Pancreas (tissue), 10 donors: ENCODE results near the gene ZNF331. TPM values are rescaled to one million over a fixed set of nuclear protein-coding genes. Genes with fewer than 3 reads are reported as not detected.

Experiments
- ATAC-seq, 4 donors: fragments of 200-7000 bp; cut with Tn5 transposase; one replicate each; pipeline versions ENCODE4 v1.8.0 to v1.9.1; 2020; ENCODE audit warnings: mild to moderate bottlenecking in 4 of 4, moderate library complexity in 4 of 4
- DNase-seq, 6 donors: peaks; one replicate each; pipeline ENCODE4 v3.0.0-alpha.2; 2020
- FAIRE-seq: peaks from 2 replicates; lab custom pipeline; 2012; peaks lifted over from hg19 to GRCh38; lab: Jason Lieb, UNC
- H3K27ac ChIP-seq, 4 donors: fragments of 200-600 bp; sonication (generic); 1 replicate in 3 of 4; 2 replicates in 1 of 4; pipeline versions ENCODE4 v1.5.0 to v1.8.0; 2020
- H3K27me3 ChIP-seq, 4 donors: fragments of 200-600 bp; one replicate each; pipeline ENCODE4 v1.8.0; 2021
- H3K36me3 ChIP-seq, 3 donors: fragments of 200-600 bp; sonication (generic) in 1 of 3; one replicate each; pipeline versions ENCODE4 v1.5.0 to v1.8.0; 2020 to 2021
- H3K4me1 ChIP-seq, 3 donors: fragments of 200-600 bp; one replicate each; pipeline ENCODE4 v1.8.0; 2021
- H3K4me3 ChIP-seq, 4 donors: fragments of 200-600 bp; sonication (generic) in 2 of 4; one replicate each; pipeline versions ENCODE4 v1.5.0 to v1.8.0; 2020 to 2021
- H3K9me3 ChIP-seq, 4 donors: fragments of 200-600 bp; one replicate each; pipeline ENCODE4 v1.8.0; 2021
- WGBS, 2 donors: extraction: QIAGEN DNeasy Blood & Tissue Kit; methylation state at CpG; one replicate each; pipeline ENCODE4 v1.1.7; 2013; 5-methylcytosine and 5-hydroxymethylcytosine counted together
- intact Hi-C, 3 donors: fragments of 100-400 bp; cut with DNase I; formaldehyde crosslinking; loops; one replicate each; pipeline versions ENCODE4 v1.11.1 to v1.14.2; 2022
- polyA plus RNA-seq, 2 donors: library from polyadenylated mRNA; stranded (reverse); fragments of 200-250 nt; gene quantifications; one replicate each; pipeline ENCODE4 v1.2.3, GENCODE V29; 2013
- total RNA-seq, 6 donors: library from RNA; stranded (reverse); fragmentation: NEBNext Ultra II Directional in 4 of 6; extraction: Animal tissue kit (Norgen Biotek cat#: 25700) in 4 of 6; gene quantifications; one replicate each; pipeline versions ENCODE4 v1.2.1 to v1.2.4, GENCODE V29; 2021 to 2023
- TF ChIP-seq, protein P1 (sequence below), 4 donors: fragments of 200-600 bp; sonication (generic) in 3 of 4; IDR thresholded peaks; one replicate each; pipeline versions ENCODE4 v1.5.0 to v1.8.0; 2021; ENCODE audit warnings: antibody characterized with exemption in 4 of 4
- donor health status: healthy with polysubstance abuse.
- donor health status: DM: no; HTN: no; CAD: no; lungs with moderate emphysema.
- donor health status: DM: no; HTN: no; CAD: no.
- donor health status: control.
- donor health status: control.
- donor health status: Bipolar disorder and iron deficiency.
- donor health status: DM: yes; HTN: yes; CAD: no.
- donor health status: DM: no; HTN: no; CAD: no.
- donor health status: DM: no; HTN: no; CAD: no.
- donor health status: DM: yes; HTN: yes; CAD: no.

ZNF331 gene
- total and polyA plus RNA-seq, 8 donors, result 9.4 to 14.5 (median 11.7) TPM

DNA sequence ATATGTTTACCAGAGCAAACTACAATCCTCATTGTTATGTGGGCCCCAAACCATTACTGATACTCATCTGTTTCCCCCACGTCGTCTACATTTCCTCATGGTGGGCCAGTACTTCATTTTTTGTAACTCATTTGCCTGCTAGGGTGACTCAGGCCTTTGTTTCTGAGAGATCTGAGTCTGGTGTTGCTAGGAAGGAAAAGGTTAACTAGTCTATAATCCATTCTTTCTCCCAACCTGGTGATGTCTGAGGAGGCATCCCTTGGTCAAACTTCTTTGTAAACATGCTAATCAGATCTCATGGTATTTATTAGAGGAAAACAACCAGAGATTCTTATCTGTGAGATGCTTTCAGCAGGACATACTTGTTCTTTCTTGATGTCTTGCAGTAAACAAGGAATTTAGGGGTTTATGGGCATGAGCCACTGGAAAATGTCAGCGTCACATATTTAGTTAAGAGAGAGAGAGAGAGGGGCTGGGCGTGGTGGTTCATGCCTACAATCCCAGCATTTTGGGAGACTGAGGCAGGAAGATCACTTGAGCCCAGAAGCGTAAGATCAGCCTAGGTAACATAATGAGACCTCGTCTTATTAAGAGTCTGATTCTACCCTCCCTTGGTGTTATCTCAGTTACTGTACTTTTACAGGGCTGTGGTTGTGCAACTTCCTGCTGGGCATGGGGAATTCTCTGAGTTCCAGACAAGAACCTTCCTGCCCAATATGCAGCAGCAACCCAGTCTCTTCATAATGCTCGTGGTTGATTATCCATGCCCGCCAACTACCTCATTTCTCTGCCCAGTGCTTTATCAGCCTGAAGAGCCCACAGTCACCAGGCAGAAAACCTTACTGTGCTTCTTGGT lies 84.2 kb downstream of the ZNF331 start:
- no peaks in the 10 kb centered on the region for H3K36me3 ChIP-seq
- FAIRE-seq (no peak), DNase-seq (no peak), ATAC-seq (no peak)
- intact Hi-C loops, result no loop called here
- no peaks in the 10 kb centered on the region for H3K27me3 ChIP-seq
- TF ChIP-seq, protein P1, sequence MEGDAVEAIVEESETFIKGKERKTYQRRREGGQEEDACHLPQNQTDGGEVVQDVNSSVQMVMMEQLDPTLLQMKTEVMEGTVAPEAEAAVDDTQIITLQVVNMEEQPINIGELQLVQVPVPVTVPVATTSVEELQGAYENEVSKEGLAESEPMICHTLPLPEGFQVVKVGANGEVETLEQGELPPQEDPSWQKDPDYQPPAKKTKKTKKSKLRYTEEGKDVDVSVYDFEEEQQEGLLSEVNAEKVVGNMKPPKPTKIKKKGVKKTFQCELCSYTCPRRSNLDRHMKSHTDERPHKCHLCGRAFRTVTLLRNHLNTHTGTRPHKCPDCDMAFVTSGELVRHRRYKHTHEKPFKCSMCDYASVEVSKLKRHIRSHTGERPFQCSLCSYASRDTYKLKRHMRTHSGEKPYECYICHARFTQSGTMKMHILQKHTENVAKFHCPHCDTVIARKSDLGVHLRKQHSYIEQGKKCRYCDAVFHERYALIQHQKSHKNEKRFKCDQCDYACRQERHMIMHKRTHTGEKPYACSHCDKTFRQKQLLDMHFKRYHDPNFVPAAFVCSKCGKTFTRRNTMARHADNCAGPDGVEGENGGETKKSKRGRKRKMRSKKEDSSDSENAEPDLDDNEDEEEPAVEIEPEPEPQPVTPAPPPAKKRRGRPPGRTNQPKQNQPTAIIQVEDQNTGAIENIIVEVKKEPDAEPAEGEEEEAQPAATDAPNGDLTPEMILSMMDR (IDR thresholded peaks at IDR 0.05), result no peak
- no peaks in the 10 kb centered on the region for H3K4me1 ChIP-seq
- no peaks in the 10 kb centered on the region for H3K9me3 ChIP-seq
- 44 to 46% methylated on average over 8 of the region's 8 CpGs for WGBS, 2 donors
- H3K4me3 ChIP-seq, result no peak overlapping the region
- H3K27ac ChIP-seq, result no peak overlapping the region

DNA sequence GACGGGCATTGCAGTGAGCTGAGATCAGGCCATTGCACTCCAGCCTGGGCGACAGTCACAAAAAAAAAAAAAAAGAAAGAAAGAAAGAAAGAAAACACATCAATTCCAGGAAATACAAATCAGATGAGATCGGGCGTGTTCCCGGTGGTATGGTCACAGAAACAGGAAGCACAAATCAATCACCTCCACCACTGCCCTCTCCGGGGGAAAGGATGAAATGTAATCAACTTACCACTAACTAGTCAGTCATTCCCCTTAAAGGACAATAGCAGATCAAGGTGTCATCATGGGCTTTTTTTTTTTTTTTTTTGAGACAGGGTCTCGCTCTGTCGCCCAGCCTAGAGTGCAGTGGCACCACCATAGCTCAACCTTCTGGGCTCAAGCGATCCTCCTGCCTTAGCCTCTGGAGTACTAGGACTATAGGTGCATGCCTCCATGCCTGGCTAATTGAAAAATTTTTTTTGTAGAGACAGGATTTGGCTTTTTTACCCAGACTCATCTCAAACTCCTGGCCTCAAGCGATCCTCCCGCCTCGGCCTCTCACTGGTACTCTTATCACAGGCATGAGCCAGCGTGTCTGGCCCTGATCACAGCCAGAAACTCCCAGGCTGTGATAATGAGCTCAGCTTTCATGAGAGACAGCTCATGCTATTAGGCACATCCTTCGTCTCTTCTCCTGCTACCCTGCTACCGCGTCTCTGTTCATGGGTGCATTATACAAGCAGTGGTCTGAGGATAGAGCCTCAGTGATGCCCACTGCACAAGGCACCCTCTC lies 87.0 kb downstream of the ZNF331 start:
- no peaks in the 10 kb centered on the region for H3K9me3 ChIP-seq
- 62 to 73% methylated on average over 16 of the region's 16 CpGs for WGBS, 2 donors
- DNase-seq (no peak), FAIRE-seq (no peak), ATAC-seq (no peak)
- no peaks in the 10 kb centered on the region for H3K27me3 ChIP-seq
- no peaks in the 10 kb centered on the region for H3K4me1 ChIP-seq
- intact Hi-C loops, result no loop called here
- no peak overlapping the region for H3K4me3 ChIP-seq
- TF ChIP-seq, protein P1 (IDR thresholded peaks at IDR 0.05), result no peak
- no peak overlapping the region for H3K27ac ChIP-seq
- no peaks in the 10 kb centered on the region for H3K36me3 ChIP-seq

DNA sequence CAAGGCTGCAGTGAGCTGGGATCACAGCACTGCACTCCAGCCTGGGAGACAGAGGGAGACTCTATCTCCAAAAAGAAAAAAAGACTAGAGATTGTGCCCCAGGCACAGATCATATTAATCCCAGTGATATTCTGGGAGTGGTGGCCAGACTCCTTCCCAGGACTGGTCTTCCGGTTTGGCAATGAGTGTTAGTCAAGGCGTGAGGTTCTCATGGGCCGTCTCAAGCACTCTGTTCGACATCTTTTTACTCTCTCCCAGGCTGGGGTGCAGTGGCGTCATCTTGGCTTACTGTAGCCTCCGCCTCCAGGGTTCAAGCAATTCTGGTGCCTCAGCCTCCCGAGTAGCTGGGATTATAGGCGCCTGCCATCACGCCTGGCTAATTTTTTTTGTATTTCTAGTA lies 88.5 kb downstream of the ZNF331 start:
- TF ChIP-seq, protein P1 (IDR thresholded peaks at IDR 0.05), result no peak
- intact Hi-C loops, result no loop called here
- Histone ChIP-seq H3K4me1 (no peaks in the 10 kb centered on the region), H3K4me3 (no peak overlapping the region), H3K36me3 (no peaks in the 10 kb centered on the region), H3K27me3 (no peaks in the 10 kb centered on the region), H3K27ac (no peak overlapping the region), H3K9me3 (no peaks in the 10 kb centered on the region)
- whole genome bisulfite sequencing, 2 donors, result 71 to 86% methylated on average over 9 of the region's 9 CpGs
- ATAC-seq (no peak), DNase-seq (no peak), FAIRE-seq (no peak)

DNA sequence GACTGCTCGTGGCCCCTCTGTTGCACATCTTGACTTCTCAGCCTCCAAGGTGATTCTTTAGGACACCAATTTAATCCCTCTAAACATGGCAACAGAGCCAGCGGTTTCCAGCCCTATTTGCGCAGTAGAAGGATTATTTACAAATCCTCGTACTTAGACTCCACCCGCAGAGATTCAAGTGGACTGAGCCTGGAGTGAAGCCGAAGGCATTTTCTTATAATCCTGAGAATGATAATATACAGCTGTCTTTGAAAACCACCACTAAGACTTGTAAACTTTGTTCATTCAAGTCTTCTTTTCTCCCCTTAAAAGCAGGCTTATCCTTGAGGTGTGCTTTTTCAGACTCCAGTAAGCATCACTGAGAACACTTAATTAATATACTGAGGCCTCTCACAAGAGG lies 89.0 kb downstream of the ZNF331 start:
- Histone ChIP-seq H3K27ac (no peak overlapping the region), H3K27me3 (no peaks in the 10 kb centered on the region), H3K9me3 (no peaks in the 10 kb centered on the region), H3K36me3 (no peaks in the 10 kb centered on the region), H3K4me1 (no peaks in the 10 kb centered on the region), H3K4me3 (no peak overlapping the region)
- intact Hi-C loops, result no loop called here
- WGBS, 2 donors, result 48 to 53% methylated on average over 6 of the region's 6 CpGs
- ATAC-seq (no peak), DNase-seq (no peak), FAIRE-seq (no peak)
- TF ChIP-seq, protein P1 (IDR thresholded peaks at IDR 0.05), result no peak

Other genes with a start within 250 kb of the ZNF331 start
- gene ZNF845, start 204.4 kb upstream of the ZNF331 start, total RNA-seq, result 1 to 10 TPM; 1.8 to 5.4 (median 2.8) TPM
- gene ZNF845, start 204.4 kb upstream of the ZNF331 start, polyA plus RNA-seq, result 1 to 10 TPM; 1.6 to 1.7 TPM
- gene ZNF525, start 172.4 kb upstream of the ZNF331 start, total RNA-seq, result 10 to 100 TPM in 2 of 6 donors, 1 to 10 TPM in 4; 4.7 to 13.7 (median 7.5) TPM
- gene ZNF525, start 172.4 kb upstream of the ZNF331 start, polyA plus RNA-seq, result 1 to 10 TPM; 4.8 to 6.4 TPM
- 10 to 100 TPM in 1 of 6 donors, 1 to 10 TPM in 5; 4.9 to 10.1 (median 6.2) TPM for gene ZNF765, start 143.0 kb upstream of the ZNF331 start, total RNA-seq
- gene ZNF765, start 143.0 kb upstream of the ZNF331 start, polyA plus RNA-seq, result 1 to 10 TPM; 3.5 to 5.1 TPM
- 1 to 10 TPM; 4.8 to 8.6 (median 5.8) TPM for gene ZNF761, start 106.2 kb upstream of the ZNF331 start, total RNA-seq
- gene ZNF761, start 106.2 kb upstream of the ZNF331 start, polyA plus RNA-seq, result 1 to 10 TPM; 7.3 to 7.5 TPM
- gene ZNF813, start 70.4 kb upstream of the ZNF331 start, total RNA-seq, result 1 to 10 TPM; 1.2 to 4.6 (median 2.6) TPM
- gene ZNF813, start 70.4 kb upstream of the ZNF331 start, polyA plus RNA-seq, result under 1 TPM; 0.68 to 0.94 TPM
- not detected for gene DPRX, start 93.9 kb downstream of the ZNF331 start, total RNA-seq
- under 1 TPM in 1 of 2 donors, not detected in 1; 0.16 TPM for gene DPRX, start 93.9 kb downstream of the ZNF331 start, polyA plus RNA-seq